IPS-NIHi7 (cell line): ENCODE measurements around the gene CGB7.
"Not testable (repeated sequence)": the region's sequence is repeated elsewhere in the genome, so short reads cannot be mapped to it uniquely, and the experiment has no call there.

Experiments used
- DNase-seq: peaks from one replicate; pipeline ENCODE4 v3.0.0; 2012; ENCODE audit warnings: mixed read lengths; ENCODE audit errors: extremely low spot score

Gene CGB7

DNA sequence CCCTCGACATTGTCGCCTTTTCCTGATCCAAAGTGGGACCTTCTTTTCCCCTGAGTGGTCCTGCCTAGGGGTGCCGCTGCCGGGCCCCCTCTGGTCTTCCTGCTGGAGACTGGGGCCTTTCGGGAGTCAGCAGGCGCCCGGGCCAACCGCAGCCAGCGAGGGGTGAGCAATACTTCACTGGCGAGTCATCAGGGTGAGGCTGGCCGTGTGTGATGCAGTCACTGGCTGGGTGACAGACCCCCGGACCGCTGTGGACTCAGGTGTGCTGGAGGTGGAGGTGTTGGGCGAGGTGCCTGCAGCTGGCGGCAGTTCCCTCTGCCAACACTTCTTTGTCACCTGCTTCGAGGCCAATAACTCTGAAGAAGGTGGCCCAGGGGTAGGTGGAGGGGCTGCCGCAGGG lies 15.4 kb downstream of the CGB7 start:
- no peak for DNase-seq

DNA sequence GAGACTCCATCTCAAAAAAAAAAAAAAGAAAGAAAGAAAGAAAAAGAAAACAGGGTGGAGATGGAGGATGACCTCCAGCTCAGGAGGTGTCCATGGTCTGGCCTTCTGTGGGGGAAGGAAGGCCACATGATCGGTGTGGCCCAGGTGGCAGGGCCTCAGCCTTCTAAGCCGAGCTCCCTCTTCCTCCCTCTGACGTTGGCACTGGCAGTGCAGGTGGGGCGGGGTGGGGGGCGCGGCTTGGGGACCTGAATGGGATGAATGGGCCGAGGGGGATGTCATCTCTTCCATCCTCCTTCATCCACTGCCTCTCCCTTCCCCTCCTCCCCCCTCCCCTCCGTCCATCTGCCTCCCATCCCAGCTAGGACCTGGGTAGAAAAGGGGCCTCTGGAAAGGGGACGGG lies 17.8 kb downstream of the CGB7 start:
- not testable (repeated sequence) for DNase-seq

DNA sequence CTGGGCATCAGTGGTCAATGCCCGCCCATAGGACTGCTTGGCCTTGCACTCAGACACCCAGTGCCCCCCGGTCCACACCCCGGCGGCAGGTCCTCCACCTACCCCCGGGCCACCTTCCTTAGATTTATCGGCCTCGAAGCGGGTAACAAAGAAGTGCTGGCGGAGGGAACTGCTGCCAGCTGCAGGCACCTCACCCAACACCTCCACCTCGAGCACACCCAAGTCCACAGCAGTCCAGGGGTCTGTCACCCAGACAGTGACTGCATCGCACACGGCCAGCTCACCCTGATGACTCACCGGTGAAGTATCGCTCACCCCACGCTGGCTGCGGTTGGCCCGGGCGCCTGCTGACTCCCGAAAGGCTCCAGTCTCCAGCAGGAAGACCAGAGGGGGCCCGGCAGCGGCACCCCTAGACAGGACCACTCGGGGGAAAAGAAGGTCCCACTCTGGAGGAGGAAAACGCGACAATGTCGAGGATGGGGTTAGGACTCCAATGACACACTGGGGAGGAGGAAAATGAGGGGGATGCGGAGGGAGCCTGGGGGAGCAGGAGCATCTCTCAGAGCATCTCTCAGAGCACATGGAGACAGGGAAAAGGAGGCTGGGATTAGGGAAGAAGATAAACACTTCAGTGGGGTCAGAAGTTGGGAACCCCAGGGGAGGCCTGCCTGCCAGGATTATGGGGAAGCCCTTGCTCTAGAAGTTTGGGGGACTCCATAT lies 18.8 kb downstream of the CGB7 start:
- DNase-seq: not testable (repeated sequence)

DNA sequence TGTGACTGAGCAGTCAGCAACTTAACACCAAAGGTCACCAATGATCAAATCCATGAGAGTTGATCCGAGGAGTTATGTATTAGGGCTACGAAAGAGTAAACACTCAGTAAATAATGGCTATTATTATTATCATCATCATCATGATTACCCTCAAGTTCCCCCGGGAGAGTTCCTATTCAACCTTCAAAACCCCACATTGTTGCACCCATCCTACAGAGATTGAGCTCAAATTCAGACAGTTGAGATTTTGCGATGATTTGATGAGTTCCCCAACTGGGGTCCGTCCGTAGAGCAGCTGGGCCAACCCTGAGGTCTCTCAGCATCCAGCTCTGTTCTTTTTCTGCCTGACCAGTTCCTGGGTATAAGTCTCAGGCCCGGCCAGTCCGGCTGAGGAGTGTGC lies 19.4 kb downstream of the CGB7 start:
- not testable (repeated sequence) for DNase-seq

DNA sequence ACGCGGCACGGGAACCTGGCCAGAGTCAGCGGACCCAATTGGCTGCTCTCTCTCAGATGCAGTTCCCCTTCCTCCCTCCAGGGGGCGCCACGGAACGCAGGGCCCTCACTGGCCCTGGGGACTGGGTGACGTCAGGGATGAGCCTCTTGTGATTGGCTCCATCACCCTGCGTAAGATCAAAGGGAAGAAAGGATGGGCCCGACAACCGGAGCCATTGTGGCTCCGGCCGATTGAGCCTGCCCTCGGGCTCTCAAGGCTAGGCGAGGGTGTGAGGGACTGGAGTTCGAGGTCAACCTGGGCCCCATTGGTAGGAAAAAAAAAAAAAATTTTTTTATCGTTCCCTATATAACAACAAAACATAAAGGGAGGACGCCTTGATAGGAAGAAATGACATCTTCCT lies 20.7 kb downstream of the CGB7 start, which contains the start of gene CGB1:
Gene CGB1, minus strand, starts transcription at position 81 of the 400 bp plus-strand sequence. CDS start 184 bp downstream, outside the sequence.
- peak; percentile 54 for DNase-seq

DNA sequence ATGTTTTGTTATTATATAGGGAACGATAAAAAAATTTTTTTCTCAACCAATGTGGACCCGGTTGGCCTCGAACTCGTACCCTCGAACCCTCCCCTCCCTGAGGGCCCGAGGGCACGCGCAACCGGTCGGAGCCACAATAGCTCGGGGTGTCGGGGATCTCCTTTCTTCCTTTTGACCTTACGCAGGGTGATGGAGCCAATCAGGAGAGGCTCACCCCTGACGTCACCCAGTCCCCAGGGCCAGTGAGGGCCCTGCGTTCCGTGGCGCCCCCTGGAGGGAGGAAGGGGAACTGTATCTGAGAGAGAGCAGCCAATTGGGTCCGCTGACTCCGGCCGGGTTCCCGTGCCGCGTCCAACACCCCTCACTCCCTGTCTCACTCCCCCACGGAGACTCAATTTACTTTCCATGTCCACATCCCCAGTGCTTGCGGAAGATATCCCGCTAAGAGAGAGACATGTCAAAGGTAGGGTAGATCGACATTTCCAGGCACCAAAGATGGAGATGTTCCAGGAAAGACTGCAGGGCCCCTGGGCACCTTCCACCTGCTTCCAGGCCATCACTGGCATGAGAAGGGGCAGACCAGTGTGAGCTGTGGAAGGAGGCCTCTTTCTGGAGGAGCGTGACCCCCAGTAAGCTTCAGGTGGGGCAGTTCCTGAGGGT lies 25.8 kb downstream of the CGB7 start, which contains the start of gene CGB2:
Gene CGB2, plus strand, starts transcription at position 249 of the 660 bp plus-strand sequence. Its CDS starts 206 bp downstream, at position 455.
- DNase-seq: peak; percentile 74

DNA sequence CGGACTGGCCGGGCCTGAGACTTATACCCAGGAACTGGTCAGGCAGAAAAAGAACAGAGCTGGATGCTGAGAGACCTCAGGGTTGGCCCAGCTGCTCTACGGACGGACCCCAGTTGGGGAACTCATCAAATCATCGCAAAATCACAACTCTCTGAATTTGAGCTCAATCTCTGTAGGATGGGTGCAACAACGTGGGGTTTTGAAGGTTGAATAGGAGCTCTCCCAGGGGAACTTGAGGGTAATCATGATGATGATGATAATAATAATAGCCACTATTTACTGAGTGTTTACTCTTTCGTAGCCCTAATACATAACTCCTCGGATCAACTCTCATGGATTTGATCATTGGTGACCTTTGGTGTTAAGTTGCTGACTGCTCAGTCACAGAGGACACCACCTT lies 27.2 kb downstream of the CGB7 start:
- DNase-seq: not testable (repeated sequence)

DNA sequence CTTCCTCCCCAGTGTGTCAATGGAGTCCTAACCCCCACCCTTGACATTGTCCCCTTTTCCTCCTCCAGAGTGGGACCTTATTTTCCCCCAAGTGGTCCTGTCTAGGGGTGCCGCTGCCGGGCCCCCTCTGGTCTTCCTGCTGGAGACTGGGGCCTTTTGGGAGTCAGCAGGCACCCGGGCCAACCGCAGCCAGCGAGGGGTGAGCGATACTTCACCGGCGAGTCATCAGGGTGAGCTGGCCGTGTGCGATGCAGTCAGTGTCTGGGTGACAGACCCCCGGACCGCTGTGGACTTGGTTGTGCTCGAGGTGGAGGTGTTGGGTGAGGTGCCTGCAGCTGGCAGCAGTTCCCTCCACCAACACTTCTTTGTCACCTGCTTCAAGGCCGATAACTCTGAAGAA lies 27.8 kb downstream of the CGB7 start:
- not testable (repeated sequence) for DNase-seq

DNA sequence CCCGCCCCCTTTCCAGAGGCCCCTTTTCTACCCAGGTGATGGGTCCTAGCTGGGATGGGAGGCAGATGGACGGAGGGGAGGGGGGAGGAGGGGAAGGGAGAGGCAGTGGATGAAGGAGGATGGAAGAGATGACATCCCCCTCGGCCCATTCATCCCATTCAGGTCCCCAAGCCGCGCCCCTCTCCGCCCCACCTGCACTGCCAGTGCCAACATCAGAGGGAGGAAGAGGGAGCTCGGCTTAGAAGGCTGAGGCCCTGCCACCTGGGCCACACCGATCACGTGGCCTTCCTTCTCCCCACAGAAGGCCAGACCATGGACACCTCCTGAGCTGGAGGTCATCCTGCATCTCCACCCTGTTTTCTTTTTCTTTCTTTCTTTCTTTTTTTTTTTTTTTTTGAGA lies 28.9 kb downstream of the CGB7 start:
- DNase-seq: not testable (repeated sequence)

DNA sequence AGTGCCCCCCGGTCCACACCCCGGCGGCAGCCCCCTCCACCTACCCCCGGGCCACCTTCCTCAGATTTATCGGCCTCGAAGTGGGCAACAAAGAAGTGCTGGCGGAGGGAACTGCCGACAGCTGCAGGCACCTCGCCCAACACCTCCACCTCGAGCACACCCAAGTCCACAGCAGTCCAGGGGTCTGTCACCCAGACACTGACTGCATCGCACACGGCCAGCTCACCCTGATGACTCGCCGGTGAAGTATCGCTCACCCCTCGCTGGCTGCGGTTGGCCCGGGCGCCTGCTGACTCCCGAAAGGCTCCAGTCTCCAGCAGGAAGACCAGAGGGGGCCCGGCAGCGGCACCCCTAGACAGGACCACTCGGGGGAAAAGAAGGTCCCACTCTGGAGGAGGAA lies 31.9 kb downstream of the CGB7 start:
- not testable (repeated sequence) for DNase-seq

DNA sequence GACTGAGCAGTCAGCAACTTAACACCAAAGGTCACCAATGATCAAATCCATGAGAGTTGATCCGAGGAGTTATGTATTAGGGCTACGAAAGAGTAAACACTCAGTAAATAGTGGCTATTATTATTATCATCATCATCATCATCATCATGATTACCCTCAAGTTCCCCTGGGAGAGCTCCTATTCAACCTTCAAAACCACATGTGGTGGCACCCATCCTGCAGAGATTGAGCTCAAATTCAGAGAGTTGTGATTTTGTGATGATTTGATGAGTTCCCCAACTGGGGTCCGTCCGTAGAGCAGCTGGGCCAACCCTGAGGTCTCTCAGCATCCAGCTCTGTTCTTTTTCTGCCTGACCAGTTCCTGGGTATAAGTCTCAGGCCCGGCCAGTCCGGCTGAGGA lies 32.5 kb downstream of the CGB7 start:
- not testable (repeated sequence) for DNase-seq

DNA sequence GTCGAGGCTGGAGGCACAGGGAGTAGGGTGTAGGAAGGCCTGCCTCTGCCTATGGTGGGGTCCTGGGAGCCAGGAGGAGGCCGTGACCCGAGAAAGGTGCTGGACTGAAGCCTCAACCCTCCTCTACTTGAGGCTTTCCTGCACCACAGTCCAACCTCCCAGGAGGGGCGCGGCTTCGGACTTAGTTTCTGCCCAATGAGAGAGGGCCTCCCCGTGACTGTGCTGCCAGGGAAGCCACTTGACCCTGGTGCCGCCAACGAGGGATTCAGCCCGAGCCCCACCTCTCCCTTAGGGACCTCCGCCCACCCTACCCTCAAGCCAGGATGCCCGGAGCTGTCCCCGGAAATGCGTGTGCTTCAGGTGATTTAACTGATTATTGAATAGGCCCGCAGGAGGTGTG lies 33.3 kb downstream of the CGB7 start, which contains the start of gene CGB3:
Gene CGB3, minus strand, starts transcription at position 101 of the 400 bp plus-strand sequence. CDS start 362 bp downstream, outside the sequence.
- DNase-seq: not testable (repeated sequence)

DNA sequence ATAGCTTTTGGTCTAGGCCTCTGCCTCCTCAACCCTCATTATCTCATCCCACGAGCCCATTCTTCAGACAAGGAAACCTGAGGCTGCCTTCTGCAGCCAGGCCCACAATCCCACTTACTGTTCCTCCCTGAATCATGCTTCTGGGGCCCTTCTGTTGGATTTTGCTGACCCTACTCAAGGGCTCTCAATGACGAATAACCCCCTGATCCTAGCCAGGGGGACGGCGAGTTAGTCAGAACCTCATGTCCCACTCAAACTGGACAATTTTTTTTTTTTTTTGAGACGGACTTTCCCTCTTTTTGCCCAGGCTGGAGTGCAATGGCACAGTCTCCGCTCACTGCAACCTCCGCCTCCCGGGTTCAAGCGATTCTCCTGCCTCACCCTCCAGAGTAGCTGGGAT lies 35.4 kb downstream of the CGB7 start:
- no peak for DNase-seq

DNA sequence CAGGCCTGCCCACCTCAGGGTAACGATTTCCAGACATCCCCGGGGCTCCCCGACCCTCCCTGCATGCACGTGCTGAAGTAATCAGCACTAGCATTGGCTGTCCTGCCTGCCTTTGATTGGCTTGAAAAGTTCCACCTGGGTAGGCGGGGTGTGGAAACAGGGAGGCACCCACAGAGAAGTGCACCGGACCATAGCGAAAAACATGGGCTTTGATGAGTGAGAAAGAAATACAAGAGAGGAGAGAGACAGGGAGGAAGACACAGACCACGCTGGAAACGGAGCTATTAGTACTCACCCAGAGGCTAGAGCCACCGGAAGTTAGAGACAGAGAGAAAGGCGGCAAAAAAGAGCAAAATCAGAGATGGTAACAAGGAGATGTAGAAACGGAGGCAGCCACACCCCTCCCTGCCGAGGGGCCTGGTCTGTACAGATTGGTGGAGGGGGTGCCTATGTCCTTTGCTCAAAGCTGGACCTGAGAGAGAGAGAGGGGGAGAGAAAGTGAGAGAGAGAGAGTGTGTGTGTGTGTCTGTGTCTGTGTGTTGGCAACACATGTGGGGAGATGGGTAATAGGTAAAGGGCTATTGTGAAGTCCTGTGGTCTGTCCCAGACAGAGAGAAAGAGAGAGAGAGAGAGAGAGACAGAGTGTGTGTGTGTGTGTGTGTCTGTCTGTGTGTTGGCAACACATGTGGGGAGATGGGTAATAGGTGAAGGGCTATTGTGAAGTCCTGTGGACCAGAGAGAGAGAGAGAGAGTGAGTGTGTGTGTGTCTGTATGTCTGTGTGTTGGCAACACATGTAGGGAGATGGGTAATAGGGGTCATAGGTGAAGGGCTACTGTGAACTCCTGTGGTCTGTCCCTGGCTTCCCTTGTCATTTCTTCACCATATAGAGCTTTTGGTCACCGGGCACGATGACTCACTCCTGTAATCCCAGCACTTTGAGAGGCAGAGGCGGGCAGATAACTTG lies 36.3 kb downstream of the CGB7 start:
- DNase-seq: no peak

DNA sequence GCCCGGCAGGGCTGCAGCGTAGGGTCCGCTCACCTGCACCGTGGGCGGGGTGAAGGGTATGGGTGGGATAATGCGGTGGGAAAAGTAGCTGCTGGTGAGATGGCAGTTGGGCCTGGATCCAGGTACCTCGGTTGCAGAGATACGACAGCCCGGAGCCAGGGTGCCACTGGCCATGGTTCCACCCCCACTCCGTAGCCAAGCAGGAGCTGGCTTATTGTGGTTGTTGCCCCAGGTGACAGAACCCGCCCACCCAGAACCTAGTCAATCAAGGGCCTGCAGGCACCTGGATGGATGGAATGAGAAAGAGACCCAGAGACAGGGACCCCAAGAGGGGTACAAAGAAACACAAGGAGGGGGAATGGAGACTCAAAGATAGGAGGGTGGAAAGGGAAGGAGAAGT lies 37.2 kb downstream of the CGB7 start:
- DNase-seq: peak; percentile 41

DNA sequence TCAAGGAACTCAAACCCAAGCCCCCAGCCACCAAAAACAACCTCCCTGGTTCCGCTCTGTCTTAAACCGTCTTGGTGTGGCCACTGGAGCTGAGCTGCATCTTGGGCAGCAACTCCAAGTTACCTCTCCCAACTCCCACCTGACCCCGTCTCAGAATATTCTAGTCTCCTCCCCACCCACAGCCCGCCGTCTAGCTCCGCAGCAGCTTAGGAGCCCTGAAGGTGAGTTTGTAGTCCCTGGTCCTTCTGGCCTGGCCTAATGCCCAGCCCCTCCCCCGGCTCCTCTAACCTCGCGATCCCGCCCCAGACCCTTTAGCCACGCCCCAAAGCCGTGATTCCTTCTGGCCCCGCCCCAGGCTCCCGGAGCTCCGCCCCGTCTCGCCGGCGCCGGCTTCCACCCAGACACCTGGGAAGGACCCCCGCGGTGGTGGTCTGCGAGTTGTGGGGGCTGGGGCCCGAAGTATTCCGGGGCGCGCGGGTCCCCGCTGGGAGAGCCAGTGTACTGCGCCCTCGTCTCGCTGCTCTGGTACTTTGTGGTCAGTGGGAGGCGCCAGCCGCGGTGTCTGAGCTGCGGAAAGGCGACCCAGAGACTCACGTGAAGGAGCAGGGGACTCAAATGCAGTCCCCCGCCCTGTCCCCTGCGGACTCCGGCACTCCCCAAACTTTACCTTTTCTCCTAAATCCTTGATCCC lies 38.2 kb downstream of the CGB7 start:
- DNase-seq: peak; percentile 79

DNA sequence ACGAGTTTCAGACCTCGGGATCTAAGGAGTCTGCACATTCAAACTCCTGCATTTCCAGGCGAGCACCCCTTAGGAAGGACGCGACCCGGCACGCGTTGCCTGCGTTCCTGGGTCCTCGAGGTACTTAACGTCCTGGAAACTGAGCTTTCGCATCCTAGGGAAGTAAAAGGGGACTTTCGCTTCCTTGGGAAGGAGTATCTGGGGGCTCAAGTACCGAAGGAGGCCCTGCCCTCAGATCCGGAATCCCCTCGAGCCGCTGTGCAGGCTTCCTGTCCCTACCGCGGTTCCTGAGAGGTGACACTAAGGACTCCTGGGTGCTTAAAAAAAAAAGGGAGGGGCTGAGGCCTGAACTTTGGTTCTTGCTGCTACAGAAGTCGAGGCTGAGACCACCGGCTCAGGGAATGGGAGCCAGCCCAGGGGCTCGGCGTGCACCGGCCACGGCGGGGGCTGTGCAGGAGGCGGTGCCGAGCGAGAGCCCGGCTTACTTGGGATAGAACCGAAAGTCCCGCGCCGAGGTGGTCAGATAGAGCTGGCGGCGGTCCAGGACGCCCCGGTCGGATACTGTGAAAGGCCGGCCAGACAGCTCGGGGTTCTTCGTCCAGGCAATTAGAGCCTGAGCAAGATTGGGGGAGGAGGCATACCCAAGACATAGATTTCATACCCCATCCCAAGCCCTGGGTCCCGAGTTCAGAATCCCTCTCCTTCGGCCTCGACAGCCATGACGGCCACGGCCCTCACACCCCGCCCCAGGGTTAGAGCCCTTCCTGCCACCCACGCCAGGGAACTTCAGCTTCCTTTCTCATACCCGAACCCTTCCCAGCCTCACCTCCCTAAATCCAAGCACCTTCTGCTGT lies 38.9 kb downstream of the CGB7 start:
- DNase-seq: not testable (repeated sequence)

DNA sequence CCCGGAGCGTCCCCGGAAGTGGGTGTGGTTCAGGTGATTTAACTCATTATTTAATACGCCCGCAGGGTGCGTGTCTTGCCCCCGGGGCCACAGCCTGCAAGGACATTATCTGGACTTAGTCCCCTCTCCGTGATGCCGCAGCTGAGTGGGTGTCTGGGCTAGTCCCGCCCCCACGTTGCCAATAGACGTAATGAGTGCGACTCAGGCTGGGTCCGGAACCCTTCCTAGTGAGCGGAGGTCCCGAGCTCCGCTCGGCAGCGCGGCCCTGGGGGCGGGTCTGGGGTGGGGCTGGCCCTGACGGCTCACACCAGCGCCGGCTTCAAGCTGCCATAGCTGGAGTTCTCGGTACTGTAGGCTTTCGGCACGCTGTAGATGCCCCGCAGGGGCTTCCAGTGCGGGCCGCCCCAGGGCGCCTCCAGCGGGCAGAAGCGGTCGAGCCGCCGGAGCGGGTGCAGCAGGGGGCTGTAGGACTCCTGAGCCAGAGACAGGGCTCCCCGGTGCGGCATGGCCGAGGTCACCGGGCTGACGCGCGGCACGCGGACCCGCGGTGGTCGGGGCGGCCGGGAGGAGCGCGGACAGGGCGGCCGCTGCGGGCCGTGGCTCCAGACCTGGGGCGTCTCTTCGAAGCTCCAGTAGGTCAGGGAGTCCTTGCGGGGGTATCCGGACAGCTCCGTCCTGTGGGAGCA lies 39.7 kb downstream of the CGB7 start:
- DNase-seq: peak; percentile 85

DNA sequence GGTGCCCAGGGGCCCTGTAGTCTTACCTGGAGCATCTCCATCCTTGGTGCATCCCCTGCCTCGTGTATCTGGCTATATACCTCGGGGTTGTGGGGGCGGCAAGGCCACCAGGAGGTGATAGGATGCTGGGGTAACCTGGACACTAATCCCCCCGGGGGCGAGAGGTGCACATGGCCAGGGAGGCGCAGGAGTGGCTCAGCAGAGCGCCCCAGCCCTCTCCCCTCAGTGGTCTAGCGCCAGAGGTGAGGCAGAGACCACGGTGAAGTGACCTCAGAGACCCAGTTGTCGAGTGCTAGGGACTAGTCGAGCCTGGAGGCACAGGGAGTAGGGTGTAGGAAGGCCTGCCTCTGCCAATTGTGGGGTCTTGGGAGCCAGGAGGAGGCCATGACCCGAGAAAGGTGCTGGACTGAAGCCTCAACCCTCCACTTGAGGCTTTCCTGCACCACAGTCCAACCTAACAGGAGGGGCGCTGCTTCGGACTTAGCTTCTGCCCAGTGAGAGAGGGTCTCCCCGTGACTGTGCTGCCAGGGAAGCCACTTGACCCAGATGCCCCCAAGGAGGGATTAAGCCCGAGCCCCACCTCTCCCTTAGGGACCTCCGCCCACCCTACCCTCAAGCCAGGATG lies 40.4 kb downstream of the CGB7 start, which contains the start of gene LHB:
Gene LHB, minus strand, starts transcription at position 51 of the 625 bp plus-strand sequence. Its CDS starts 10 bp downstream, at position 41.
- no peak for DNase-seq
